ENCODE measurements around the gene PML.
"Not testable (repeated sequence)": the region's sequence is repeated elsewhere in the genome, so short reads cannot be mapped to it uniquely, and the experiment has no call there.

PML gene

DNA sequence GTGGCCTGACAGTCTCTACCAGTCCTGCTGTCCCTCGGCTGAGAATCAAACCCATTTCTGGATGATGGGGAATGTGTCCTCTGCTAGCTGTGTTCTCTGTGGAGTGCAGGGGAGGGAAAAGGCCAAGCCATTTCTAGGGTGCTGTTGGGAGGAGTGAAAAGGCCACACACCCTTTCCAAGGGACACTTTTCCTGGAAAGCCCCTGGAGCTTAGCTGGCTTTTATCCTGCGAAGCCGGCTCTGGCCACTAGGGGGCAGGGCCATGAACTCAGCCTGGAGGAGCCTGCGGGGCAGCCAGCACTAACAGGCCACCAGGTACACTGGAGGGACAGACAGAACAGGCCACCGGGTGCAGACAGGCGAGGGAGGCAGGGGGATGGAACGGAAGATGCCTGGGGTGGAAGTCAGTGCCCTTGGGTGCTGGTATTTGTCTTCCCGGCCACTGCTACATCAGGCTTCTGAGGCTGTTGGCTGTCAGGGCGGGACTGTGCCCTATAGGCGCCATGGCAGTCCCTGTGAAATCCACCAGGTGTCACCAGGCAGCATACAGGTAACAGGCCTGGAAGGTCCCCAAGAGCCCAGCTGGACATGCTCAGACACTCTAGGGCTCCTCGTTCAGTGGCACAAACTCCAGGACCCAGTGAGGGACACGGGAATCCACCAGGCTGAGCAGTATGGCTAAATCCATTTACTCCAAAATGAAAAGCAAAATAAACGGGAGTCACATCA is 71.3 kb downstream of the PML start:
- not testable (repeated sequence) for H4K20me1 ChIP-seq (ENCODE audit: insufficient read depth, low read length); H3K9me3 ChIP-seq (replicated peaks; ENCODE audit: insufficient read depth, low read length); H3K27ac ChIP-seq (ENCODE audit: low read length); H3F3A ChIP-seq (ENCODE audit: insufficient read depth, low read length); H3K9ac ChIP-seq (ENCODE audit: low read length); H3K36me3 ChIP-seq (replicated peaks; ENCODE audit: insufficient read depth, low read length); H3K4me3 ChIP-seq (ENCODE audit: low read length); H3K79me2 ChIP-seq (ENCODE audit: low read length); H3K27me3 ChIP-seq (replicated peaks; ENCODE audit: insufficient read depth, low read length); H3K4me1 ChIP-seq (ENCODE audit: low read length); H3K4me2 ChIP-seq (ENCODE audit: low read depth, low read length); H2AFZ ChIP-seq (ENCODE audit: low read length); H3K9me2 ChIP-seq (replicated peaks; ENCODE audit: insufficient read depth, low read length); DNase-seq
- TF ChIP-seq CTCF (IDR thresholded peaks at IDR 0.05; ENCODE audit: low read length) = peak; percentile 36

DNA sequence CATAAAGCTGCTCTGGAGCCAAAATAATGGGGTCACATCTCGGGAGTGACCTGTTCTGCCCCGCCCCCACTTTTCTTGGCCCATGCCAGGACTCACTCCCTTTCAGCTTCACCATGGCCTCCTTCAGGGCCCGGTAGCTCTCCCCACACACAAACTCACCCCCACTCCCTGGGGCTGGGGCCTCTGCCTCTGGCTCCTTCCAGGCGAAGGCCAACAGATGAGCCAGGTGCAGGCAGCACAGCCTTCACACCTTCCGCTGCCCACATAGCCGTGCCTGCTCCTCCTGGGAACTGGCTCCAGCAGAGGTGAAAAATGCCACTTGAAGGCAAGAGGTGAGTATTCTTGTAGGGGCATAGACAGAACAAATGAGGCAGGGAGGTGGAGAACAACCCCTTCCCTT is 77.1 kb downstream of the PML start:
- not testable (repeated sequence) for H3K79me2 ChIP-seq (ENCODE audit: low read length); H3K27ac ChIP-seq (ENCODE audit: low read length); DNase-seq; H2AFZ ChIP-seq (ENCODE audit: low read length); H3K4me1 ChIP-seq (ENCODE audit: low read length); H3K36me3 ChIP-seq (replicated peaks; ENCODE audit: insufficient read depth, low read length); H3K4me2 ChIP-seq (ENCODE audit: low read depth, low read length); H3K9me2 ChIP-seq (replicated peaks; ENCODE audit: insufficient read depth, low read length); H3K9ac ChIP-seq (ENCODE audit: low read length); H3F3A ChIP-seq (ENCODE audit: insufficient read depth, low read length); H3K9me3 ChIP-seq (replicated peaks; ENCODE audit: insufficient read depth, low read length); H4K20me1 ChIP-seq (ENCODE audit: insufficient read depth, low read length); H3K4me3 ChIP-seq (ENCODE audit: low read length); H3K27me3 ChIP-seq (replicated peaks; ENCODE audit: insufficient read depth, low read length)

GRCh38 chr15:74072132-74072531 is 77.6 kb downstream of the PML start:
- not testable (repeated sequence) for H3F3A ChIP-seq (ENCODE audit: insufficient read depth, low read length); H3K36me3 ChIP-seq (replicated peaks; ENCODE audit: insufficient read depth, low read length); H3K27ac ChIP-seq (ENCODE audit: low read length); H3K79me2 ChIP-seq (ENCODE audit: low read length); H3K4me1 ChIP-seq (ENCODE audit: low read length); H4K20me1 ChIP-seq (ENCODE audit: insufficient read depth, low read length); H3K27me3 ChIP-seq (replicated peaks; ENCODE audit: insufficient read depth, low read length); H2AFZ ChIP-seq (ENCODE audit: low read length); H3K4me2 ChIP-seq (ENCODE audit: low read depth, low read length); H3K9me2 ChIP-seq (replicated peaks; ENCODE audit: insufficient read depth, low read length); H3K9me3 ChIP-seq (replicated peaks; ENCODE audit: insufficient read depth, low read length); H3K9ac ChIP-seq (ENCODE audit: low read length); H3K4me3 ChIP-seq (ENCODE audit: low read length); DNase-seq

DNA sequence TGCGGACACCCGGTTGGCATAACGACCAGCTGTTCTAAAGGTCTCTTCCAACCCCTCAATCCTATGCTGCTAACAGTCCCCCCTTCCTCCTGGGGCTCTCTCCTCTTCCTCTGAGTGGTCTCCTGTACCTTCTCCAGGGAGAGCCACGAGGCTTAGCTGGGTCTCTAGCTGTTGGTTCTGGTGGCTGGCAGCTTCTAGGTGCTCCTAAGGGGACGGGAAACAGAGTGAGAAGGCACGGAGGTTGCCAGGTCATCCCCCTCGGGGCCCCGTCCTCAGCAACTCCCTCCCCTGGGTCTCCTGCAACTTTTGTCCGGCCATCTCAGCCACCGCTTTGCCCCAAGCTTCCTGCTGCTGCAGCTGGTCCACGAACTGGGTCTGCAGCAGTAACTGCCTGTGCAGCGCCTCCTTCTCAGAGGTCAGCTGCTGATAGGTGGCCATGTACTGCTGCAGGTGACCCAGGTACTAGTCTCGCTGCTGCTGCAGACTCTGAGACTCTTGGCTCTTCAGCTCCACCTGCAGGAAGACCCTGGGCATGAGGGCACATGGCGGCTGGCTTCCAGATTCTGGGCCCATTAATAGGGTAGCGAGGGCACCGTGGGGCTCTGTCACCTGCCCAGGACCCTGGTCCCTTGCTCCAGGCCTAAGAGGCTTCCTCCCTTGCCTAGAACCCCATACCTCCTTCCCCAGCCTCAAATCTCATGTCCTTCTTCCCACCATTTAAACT is 78.3 kb downstream of the PML start:
- not testable (repeated sequence) for H3F3A ChIP-seq (ENCODE audit: insufficient read depth, low read length); H3K4me3 ChIP-seq (ENCODE audit: low read length); H2AFZ ChIP-seq (ENCODE audit: low read length); H3K4me1 ChIP-seq (ENCODE audit: low read length); H3K79me2 ChIP-seq (ENCODE audit: low read length); H4K20me1 ChIP-seq (ENCODE audit: insufficient read depth, low read length); H3K9me2 ChIP-seq (replicated peaks; ENCODE audit: insufficient read depth, low read length); H3K4me2 ChIP-seq (ENCODE audit: low read depth, low read length); H3K9me3 ChIP-seq (replicated peaks; ENCODE audit: insufficient read depth, low read length); H3K27ac ChIP-seq (ENCODE audit: low read length); DNase-seq; H3K27me3 ChIP-seq (replicated peaks; ENCODE audit: insufficient read depth, low read length); H3K9ac ChIP-seq (ENCODE audit: low read length); H3K36me3 ChIP-seq (replicated peaks; ENCODE audit: insufficient read depth, low read length)

DNA sequence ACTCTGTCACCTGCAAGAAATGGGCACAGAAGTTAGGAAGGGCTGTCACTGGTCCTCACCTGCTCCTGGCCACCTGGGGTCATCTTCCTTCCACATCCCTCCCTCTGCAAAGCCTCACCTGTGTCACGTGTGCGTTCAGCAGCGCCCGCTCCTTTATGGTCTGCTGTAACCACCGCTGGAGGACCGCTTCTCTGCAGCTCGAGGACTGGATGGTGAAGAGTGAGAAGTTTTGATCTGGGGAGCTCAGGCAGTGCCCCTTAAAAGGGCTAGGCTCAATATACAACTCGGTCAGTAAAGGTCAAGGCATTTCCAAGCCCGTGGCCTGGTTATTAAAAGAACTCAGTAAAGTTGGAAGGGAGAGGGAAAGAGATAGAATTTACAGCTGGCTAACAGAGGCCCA is 81.3 kb downstream of the PML start:
- H3K9ac ChIP-seq (ENCODE audit: low read length); H3F3A ChIP-seq (ENCODE audit: insufficient read depth, low read length); H3K4me1 ChIP-seq (ENCODE audit: low read length); H3K36me3 ChIP-seq (replicated peaks; ENCODE audit: insufficient read depth, low read length); H3K27me3 ChIP-seq (replicated peaks; ENCODE audit: insufficient read depth, low read length); H3K4me3 ChIP-seq (ENCODE audit: low read length); H2AFZ ChIP-seq (ENCODE audit: low read length); H3K4me2 ChIP-seq (ENCODE audit: low read depth, low read length); H3K79me2 ChIP-seq (ENCODE audit: low read length); DNase-seq; H3K9me3 ChIP-seq (replicated peaks; ENCODE audit: insufficient read depth, low read length); H3K9me2 ChIP-seq (replicated peaks; ENCODE audit: insufficient read depth, low read length); H4K20me1 ChIP-seq (ENCODE audit: insufficient read depth, low read length); H3K27ac ChIP-seq (ENCODE audit: low read length): not testable (repeated sequence)

DNA sequence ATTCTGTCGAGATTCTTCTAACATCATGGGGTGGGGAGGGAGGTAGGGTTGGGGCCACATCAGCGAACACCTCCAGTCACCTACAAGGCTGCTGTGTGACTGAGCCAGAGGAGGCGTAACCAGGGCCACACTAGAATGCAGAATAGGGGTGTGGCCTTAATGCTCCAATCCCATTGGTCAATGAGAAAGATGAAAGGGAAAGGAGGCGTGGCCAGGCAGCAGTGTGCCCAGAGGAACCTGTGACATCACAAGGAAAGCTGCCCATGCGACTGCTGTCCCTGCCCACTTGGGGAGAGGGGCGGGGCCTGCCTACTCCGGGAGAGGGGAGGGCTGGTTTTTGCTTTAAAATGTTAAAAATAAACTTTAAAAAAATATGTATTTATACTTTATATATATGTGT is 87.9 kb downstream of the PML start, which contains the start of gene GOLGA6A:
TSS of gene GOLGA6A (minus strand) at position 101 of the 400 bp plus-strand sequence. CDS start at position 60, 41 bp downstream.
- not testable (repeated sequence) for H3K9ac ChIP-seq (ENCODE audit: low read length); H3K27me3 ChIP-seq (replicated peaks; ENCODE audit: insufficient read depth, low read length); H3K36me3 ChIP-seq (replicated peaks; ENCODE audit: insufficient read depth, low read length); H3F3A ChIP-seq (ENCODE audit: insufficient read depth, low read length); H3K4me3 ChIP-seq (ENCODE audit: low read length); H3K79me2 ChIP-seq (ENCODE audit: low read length); H2AFZ ChIP-seq (ENCODE audit: low read length); DNase-seq; H3K4me2 ChIP-seq (ENCODE audit: low read depth, low read length); H3K9me3 ChIP-seq (replicated peaks; ENCODE audit: insufficient read depth, low read length); H3K27ac ChIP-seq (ENCODE audit: low read length); H3K9me2 ChIP-seq (replicated peaks; ENCODE audit: insufficient read depth, low read length); H3K4me1 ChIP-seq (ENCODE audit: low read length); H4K20me1 ChIP-seq (ENCODE audit: insufficient read depth, low read length)

DNA sequence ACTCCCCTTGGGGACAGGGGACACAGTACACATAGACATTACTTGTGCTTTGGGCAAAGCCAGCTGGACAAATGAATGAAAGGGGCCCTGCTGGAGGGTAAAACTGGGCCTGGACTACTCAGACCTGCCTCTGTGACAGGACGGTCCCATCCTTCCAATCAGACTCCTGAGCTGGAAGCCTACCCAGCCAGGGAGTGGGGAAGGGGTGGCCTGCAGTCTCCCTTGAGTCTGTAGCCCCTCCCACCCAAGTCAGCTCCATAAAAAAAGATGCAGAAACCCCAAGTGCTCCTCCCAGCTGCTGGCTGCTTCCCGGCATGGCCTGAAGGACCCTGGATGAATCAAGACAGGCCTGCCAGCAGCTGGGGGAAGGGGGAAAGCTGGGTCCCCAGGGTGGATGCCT is 100.1 kb downstream of the PML start:
- not testable (repeated sequence) for H3K27me3 ChIP-seq (replicated peaks; ENCODE audit: insufficient read depth, low read length); H3K9ac ChIP-seq (ENCODE audit: low read length); H3K4me3 ChIP-seq (ENCODE audit: low read length); H3K4me2 ChIP-seq (ENCODE audit: low read depth, low read length); H3K9me3 ChIP-seq (replicated peaks; ENCODE audit: insufficient read depth, low read length); H3K79me2 ChIP-seq (ENCODE audit: low read length); H3K27ac ChIP-seq (ENCODE audit: low read length); H3K36me3 ChIP-seq (replicated peaks; ENCODE audit: insufficient read depth, low read length); H2AFZ ChIP-seq (ENCODE audit: low read length); H4K20me1 ChIP-seq (ENCODE audit: insufficient read depth, low read length); H3K4me1 ChIP-seq (ENCODE audit: low read length); H3K9me2 ChIP-seq (replicated peaks; ENCODE audit: insufficient read depth, low read length); H3F3A ChIP-seq (ENCODE audit: insufficient read depth, low read length); DNase-seq
